ENCODE data around the gene CDC16.
"Not testable (repeated sequence)": the region's sequence is repeated elsewhere in the genome, so short reads cannot be mapped to it uniquely, and the experiment has no call there.

Gene CDC16

GRCh38 chr13:114234645-114235421 is at the start of gene CDC16:
Gene CDC16 (plus strand): TSS chr13:114234897. CDS start chr13:114235085, 188 bp downstream.
- peak; percentile 88 for DNase-seq

GRCh38 chr13:114185182-114185971 is 49.3 kb upstream of the CDC16 start:
- no peak for DNase-seq

GRCh38 chr13:114194853-114195252 is 39.8 kb upstream of the CDC16 start:
- no peak for DNase-seq

- no peak for DNase-seq
Observed at GRCh38 chr13:114196629-114197028, 38.1 kb upstream of the CDC16 start.

GRCh38 chr13:114198556-114198955 is 36.1 kb upstream of the CDC16 start:
- DNase-seq: no peak

GRCh38 chr13:114199526-114199925 is 35.2 kb upstream of the CDC16 start:
- not testable (repeated sequence) for DNase-seq

- DNase-seq: no peak
Observed at GRCh38 chr13:114199954-114200353, 34.7 kb upstream of the CDC16 start.

GRCh38 chr13:114200399-114200911 is 34.2 kb upstream of the CDC16 start:
- DNase-seq: no peak

GRCh38 chr13:114202581-114202980 is 32.1 kb upstream of the CDC16 start:
- no peak for DNase-seq

- peak; percentile 72 for DNase-seq
Observed at GRCh38 chr13:114203536-114203935, 31.2 kb upstream of the CDC16 start.

GRCh38 chr13:114204894-114205293 is 29.8 kb upstream of the CDC16 start:
- DNase-seq: no peak

GRCh38 chr13:114208134-114208533 is 26.6 kb upstream of the CDC16 start:
- DNase-seq: no peak

- no peak for DNase-seq
Observed at GRCh38 chr13:114211446-114212157, 23.1 kb upstream of the CDC16 start.

GRCh38 chr13:114212158-114212495 is 22.6 kb upstream of the CDC16 start:
- no peak for DNase-seq

- DNase-seq: no peak
Observed at GRCh38 chr13:114213980-114214379, 20.7 kb upstream of the CDC16 start.

GRCh38 chr13:114219392-114219791 is 15.3 kb upstream of the CDC16 start:
- no peak for DNase-seq

GRCh38 chr13:114222461-114222968 is 12.2 kb upstream of the CDC16 start:
- DNase-seq: no peak

- no peak for DNase-seq
Observed at GRCh38 chr13:114224201-114224600, 10.5 kb upstream of the CDC16 start.

GRCh38 chr13:114225610-114226009 is 9.1 kb upstream of the CDC16 start:
- no peak for DNase-seq

GRCh38 chr13:114226088-114226487 is 8.6 kb upstream of the CDC16 start:
- DNase-seq: no peak

- DNase-seq: peak; percentile 69
Observed at GRCh38 chr13:114226699-114227323, 7.9 kb upstream of the CDC16 start.

GRCh38 chr13:114227528-114227927 is 7.2 kb upstream of the CDC16 start:
- no peak for DNase-seq

- DNase-seq: no peak
Observed at GRCh38 chr13:114228176-114228575, 6.5 kb upstream of the CDC16 start.
